COLO829 (cell line): ENCODE data around the gene CACNA2D3.

Experiments used
- DNase-seq: peaks from one replicate; pipeline ENCODE4 v3.0.0; 2012; ENCODE audit warnings: low spot score

CACNA2D3 gene

DNA sequence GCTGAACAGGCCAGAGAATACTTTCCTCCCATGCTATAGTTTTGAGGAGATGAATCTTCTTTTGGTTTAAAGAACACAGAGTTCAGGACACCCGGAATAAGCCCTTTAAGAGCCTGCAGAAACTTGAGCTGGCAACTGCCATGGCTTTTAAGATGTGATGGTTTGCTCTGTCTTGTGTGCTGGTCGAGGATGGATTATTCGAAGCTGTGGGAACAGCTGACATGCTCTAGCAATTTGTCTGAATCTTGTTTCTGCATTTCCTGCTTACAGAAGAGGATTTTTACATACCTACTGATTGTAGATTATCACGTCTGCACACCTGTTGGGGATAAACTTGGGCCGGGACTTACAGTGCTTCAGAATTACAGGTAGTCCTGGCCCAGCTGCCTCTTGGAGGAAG, 408.6 kb downstream of the CACNA2D3 start:
- DNase-seq: no peak

DNA sequence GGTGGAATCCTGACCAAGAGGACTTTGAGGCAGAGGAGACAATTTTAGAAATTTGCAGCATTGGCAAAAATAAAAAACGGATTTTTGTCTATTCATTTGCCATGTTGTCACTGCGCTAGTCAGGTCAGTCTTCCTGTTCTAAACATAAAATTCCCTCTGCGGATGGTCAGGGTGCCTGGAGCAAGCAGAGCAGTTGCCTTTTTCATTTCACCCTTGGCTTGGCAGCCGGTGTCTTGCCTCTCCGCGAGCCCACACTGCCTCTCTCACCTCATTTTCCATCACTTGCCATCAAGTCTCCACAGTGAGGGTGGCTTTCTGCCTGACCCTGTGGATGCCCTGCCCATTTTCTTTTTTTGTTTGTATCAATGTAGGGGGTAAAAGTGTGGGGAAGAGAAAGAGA, 409.4 kb downstream of the CACNA2D3 start:
- no peak for DNase-seq

DNA sequence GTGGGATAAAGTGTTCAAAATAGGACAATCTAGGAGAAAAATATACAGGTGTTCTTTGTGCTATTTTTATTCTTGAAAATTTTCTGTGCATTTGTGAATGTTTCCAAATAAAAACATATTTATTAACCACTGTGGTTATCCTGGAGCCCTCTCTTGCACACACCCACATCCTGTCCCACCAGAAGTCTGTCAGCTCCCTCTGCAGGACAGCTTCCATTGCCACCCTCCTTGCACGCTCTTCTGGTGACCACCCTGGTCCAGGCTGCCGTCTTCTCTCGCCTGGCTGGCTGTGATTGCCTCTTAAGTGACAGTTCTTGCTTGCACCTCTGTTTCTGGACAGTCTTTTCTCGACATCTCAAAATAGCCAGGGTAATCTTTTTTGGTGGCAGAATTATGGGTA, 411.5 kb downstream of the CACNA2D3 start:
- no peak for DNase-seq

DNA sequence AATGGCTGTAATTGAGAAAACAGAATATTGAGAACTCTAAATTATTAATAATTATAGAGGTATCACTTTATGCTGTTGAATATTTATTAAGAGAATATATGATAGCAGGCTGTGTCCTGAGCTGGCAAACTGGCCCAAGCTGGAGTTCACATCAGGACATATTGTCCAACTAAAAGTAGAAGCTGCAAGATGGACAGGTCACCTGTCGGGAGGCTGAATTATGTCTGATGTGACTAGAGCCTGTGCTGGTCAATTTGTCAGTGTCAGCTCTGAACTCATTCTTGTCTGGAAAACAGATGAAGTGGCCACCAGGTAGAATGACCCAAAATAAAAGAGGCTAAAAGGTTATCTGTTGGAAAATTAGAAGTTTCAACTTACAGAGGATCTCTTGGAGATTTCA, 413.3 kb downstream of the CACNA2D3 start:
- DNase-seq: no peak

DNA sequence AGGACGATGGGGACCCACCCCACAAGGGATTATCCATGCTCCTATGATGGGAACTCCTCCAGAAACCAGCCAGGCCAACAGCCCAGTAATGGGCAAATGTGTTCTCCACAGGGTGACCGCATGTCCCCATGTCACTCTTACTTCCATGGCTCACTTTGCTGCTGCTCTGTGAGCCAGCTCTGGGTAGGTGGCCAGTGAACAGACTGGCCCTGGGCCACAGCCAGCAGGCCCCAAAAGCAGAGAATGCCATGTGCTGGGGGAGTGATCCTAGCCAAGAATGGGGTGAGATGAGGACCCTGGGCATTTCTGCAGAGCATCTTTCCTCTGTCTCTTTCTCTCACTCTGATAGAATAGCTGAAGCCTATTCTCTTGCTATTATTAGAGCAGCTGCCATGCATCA, 414.1 kb downstream of the CACNA2D3 start:
- no peak for DNase-seq

DNA sequence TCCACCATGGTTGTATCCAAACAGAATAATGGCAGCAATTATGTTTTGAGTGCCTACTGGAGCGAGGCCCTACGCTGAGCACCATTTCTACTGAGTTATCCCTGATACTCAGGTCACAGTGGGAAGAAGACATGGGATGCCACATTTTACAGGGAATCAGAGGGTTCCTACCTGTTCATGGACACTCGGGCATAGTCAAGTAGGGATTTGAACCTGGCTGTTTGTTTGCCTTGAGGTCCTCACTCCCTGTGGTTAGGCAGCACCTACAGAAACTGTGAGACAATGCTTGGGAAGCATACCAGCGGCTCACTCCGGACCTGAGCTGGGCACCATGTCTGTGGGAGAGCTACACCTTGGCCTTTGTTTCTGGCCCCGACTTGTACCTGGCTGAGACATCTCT, 415.2 kb downstream of the CACNA2D3 start:
- no peak for DNase-seq

DNA sequence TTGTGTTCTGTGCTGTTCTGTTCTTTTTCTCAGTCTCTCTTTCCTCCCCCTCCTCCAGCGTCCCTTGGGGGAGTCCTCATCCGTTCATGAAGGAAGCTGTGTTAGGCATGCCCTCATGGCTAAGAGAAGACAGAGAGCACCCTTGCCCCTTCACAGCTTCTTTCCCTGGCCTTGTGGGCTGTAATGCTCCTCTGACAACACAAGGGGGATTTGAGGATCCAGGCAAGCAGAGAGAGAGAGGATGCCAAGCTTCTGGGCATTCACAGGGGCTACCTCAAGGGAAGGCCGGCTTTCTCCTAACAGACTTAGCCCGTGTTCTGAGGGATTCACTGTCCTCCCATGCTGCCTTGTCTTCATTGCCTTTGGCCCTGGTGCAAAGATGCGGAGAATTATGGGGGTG, 416.0 kb downstream of the CACNA2D3 start:
- DNase-seq: peak; percentile 35

DNA sequence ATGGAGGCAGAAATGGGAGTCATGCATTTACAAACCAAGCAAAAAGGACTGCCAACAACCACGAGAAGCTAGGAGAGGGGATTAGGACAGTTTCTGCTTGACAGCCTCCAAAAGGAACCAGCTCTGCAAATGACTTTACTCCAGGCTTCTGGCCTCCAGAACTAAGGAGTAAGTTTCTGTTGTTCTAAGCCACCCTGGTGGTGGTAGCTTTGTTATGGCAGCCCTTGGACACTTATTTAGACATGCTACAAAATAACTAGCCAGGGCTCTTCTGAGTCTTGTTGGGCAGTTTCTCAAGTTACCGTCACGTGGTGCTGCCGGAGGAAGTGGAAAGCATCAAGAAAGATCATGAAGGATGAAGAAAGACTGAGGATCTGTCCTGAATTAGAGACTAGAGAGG, 419.0 kb downstream of the CACNA2D3 start:
- DNase-seq: no peak

DNA sequence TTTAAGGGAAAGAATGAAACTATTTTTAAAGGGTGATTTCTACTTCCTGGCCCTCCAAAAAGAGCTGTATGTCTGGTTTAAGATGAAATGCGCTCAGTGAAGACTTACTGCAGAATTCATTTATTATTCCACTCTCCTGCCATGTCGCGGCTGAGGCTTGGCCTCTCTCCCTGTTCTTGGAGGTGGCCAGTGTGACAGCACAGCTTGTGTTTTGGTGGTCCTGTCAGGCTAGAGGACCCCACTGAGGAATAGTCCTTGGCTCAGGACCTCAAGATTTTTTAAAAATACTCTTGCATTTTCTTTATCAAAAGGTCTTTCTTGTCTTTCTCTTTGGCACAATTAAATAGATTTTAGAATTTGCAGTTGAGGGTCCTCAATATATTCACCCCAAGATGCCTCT, 421.1 kb downstream of the CACNA2D3 start:
- DNase-seq: no peak

DNA sequence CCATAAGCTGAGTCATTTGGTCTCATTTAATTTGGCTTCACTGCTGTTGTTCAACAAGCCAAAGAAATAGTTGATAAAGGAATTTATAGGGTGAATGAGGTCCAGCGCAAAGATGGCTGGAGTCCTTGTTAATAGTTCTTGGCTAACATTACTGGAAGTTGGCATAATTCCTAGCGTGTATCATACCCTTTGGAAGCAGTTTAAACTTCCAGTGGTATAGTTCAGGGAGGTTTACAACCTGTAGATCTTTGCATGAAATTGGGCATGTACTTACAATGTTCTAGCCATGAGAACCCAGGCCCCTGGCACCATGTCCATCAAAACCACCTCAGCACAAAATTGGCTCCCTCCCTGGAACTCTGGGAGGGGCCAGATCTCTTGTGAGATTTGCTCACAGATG, 424.7 kb downstream of the CACNA2D3 start:
- no peak for DNase-seq

DNA sequence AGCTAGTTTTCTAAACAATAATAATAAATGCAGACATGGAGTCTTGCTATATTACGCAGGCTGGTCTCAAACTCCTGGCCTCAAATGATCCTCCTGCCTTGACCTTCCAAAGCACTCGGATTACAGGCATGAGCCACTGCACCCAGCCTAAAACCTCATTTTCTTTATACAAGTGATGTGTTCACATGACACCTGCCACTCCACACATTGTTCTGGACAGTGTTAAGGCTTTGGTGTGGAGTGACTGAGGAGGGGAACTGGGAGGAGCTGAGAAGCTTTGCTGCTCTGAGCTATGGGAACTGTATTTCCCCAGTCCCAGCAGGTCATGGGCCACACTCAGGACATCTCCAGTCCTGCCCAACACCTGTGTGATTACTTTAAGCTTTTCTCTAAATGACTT, 425.5 kb downstream of the CACNA2D3 start:
- DNase-seq: no peak

DNA sequence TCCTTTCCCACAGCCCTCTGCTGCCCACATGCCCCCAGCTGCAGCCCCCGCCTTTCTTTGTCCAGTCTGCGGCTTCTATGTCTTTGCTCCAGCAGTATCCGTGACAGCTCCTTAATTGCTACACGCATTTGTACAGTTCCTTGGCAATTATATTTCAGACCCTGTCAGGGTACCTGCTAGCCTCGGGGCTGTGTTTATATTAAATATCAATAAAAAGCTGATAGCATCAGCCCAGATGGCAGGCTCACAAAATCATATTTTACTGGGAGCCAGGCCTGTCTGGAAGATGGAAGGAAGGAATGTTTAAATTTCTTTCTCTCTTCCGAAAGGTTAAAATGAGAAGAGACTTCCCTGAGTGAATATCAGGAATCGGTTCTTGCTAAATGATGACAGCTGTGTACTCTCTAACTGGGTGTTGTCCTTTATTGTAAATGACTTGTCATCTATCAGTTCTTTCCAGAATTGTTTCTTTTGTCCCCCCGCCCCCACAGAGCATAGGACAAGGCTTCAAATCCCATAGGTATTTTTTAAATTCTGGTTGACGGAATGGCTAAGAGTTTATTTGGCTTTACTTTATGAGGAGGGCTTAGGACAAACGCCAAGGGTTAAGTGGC, 427.4 kb downstream of the CACNA2D3 start:
- DNase-seq: no peak

DNA sequence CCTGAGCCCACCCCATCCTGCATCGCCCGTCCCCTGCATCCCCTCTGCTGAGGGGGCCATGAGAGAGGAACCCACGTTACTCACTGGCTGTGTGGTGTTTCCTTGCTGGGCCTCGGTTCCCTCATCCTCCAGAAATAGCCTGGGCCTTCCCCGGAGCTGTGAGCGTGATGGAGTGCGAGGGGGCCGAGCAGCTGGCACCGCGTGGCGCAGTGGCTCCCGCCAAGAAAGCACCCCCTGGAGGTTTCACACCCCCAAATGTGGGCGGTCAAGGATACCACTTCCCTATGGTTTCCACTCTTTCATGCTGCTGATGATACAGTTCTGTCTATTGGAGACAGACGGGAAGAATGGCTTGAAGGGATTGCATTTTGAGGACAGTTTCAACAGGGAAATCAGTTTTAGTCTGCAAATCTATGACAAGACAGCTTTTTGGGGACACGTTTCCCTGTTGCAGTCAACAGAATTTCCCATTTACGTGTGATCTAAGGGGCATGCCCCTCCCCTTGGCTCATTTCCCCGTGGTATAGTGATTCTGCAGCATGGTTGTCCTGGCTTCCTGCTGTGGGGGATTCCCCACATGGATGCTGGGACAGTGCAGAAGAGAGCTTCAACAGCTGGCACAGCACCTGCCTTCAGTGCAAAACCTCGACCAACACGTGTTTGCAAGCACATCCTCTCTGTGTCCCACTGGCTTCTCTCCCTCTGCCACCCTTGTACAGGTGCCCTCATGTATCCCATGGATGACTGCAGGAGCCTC, 428.0 kb downstream of the CACNA2D3 start:
- no peak for DNase-seq

DNA sequence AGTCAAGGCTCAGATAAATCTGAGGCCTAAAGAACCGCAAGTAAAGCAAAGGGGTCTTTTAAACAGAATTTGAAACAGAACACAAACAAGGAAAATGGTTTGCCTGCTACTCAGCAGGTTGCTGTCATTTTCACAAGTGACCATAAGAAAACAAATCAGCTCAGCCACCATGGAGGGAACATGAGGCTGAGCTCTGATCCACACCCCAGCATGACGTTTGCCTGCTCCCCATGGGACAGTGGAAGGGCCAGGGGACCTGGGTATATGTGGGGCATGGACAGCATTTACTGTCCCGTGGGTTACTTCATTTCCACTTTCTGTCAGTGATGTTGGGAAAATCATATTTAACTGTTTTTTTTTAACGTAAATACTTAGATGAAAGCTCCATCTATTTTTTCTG, 434.3 kb downstream of the CACNA2D3 start:
- no peak for DNase-seq

DNA sequence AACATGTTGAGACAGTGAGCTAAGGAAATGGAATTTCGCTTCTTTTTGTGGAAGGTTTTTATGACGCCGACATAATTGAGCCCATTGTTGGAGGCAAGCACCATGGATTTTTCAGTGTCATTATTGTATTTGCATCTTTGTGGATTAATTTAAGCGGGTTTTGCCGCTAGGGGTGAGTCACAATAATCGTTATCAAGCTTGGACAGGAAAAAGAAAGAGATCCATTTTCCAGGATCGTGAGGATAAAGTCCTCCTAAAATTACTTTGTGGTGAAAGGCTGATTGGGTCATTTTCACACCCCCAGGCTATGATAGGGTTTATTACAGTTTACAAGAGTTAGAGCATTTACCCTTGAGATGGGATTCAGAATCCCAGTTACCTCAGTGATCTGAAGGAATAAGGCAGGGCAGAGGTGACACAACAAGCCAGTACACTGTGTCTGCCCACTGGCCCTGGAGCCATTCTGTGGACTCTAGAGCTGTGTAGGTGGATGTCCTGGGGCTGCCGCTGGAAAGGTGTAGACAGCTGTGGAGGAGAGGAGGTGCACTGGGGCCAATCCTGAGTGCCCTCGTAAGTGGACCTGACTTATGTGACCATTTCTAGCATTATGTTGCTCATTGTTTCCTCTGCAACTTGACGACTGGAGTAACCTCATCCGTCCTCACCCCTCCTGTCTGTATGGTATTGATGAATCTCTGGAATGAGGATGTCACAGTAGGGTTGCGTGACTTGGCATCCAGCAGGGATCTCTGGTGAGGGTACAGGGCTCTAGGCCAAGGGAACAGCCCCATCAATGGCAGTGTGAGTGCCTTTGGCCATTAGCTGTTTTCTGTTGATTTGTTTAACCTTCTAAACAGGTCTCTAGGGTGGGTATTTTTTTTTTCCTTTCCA, 435.4 kb downstream of the CACNA2D3 start:
- DNase-seq: peak; percentile 72

DNA sequence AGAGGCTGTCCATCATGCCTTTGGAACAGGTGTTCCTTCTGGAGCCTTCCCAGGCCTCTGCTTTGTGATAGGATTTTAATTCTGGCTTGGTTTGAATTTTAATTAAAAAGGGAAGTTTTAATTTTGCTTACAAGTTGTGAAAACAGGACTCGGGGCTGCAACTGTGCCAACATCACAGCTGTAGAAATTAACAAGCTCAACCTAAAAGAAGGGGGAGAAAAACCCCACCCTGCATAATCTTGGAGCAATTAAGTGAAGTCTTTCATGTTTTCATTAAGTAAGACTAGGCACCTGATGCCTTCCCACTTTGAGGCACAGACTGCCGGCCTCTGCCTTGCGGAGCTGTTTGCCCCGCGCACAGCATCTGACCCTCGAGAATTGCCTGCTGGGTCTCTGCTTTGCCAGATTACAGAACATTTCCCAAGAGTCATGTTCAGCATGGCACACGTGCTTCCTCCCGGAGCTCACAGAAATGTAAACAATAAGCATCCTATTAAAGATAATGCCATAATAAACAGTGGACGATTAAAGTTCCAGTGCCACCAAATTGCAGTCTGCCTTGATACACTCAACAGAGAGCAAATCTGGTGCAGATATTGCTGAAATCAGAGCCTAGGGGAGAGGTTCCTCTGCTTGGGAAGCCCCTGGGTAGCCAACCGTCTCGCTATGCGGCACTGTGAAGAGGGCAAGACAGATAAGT, 441.3 kb downstream of the CACNA2D3 start:
- DNase-seq: no peak

DNA sequence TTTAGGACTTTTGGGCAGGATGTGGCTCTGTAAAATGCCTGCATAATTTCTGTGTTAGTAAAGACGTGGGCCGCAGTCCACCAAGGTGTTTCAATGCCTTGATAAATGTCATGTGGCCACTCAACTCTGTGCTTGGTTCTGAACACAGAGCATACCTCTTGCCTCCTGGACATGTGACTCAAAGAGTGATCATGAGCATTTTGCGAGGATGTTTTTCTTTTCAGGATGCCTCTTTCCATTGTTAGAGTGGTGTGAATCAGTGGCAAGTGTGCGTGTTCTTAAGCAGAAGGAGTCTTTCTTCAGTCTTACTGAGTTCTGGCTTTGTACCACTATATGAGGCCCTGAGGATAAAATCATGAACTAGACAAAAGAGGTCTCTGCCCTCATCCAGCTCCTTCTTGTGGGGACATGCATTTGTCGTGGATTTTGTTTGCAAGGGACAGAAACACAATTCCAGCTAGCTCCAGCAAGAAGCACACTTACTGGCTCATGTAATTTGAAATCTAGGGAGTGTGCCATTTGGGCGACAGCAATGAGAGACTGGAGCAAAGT, 442.1 kb downstream of the CACNA2D3 start:
- no peak for DNase-seq

DNA sequence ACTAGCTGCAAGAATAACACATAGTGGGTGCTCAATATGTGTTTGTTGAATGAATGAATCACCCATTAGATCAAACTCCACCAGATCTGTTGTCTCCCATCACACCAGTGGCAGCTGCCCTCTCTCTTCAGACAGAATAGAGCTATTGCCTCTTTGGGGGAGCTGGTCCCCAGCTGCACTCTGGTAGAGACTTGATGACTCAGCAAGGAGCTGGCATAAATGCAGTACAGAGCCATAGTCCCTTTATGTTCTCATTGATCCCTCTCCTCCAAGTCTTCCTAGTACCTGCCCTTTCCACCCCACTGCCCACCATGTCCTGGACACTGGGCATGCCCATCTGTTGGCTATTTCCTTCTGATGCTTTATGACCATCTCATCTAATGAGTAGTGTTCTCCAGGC, 443.6 kb downstream of the CACNA2D3 start:
- no peak for DNase-seq

DNA sequence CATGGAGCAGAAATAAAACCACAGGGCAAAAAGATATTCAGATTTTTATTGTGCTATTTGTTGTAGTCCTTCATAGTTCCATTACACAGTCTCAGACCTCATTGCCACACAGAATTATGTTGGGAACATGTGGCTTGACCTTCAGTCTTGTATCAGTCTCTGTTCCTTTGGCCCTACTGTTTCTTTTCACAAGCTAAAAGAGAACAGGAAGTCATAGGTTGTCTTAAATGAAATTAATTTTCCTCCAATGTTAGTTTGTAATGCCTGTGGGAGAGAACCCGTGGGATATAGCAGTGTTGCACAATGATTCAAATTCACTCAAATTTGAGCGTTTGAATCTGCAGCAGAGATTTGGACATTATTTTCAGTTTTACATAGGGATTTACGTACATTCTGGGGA, 445.6 kb downstream of the CACNA2D3 start:
- DNase-seq: no peak

DNA sequence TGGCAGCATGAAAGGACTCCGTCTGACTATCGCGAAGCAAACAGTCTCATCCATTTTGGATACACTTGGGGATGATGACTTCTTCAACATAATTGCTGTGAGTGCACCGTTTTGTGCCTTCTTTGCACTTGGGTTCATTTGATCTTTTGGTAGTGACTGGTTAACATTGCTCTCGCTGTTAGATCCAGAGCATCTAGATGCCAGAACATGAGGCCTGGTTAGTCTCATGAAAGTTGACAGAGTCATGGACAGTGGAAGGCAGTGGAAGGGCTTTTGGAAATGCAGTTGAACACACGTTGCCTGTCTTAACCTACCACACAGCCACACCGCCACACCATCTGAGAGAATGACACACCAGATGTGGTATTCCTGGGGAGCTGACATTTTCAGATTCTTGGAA, 447.7 kb downstream of the CACNA2D3 start:
- no peak for DNase-seq

DNA sequence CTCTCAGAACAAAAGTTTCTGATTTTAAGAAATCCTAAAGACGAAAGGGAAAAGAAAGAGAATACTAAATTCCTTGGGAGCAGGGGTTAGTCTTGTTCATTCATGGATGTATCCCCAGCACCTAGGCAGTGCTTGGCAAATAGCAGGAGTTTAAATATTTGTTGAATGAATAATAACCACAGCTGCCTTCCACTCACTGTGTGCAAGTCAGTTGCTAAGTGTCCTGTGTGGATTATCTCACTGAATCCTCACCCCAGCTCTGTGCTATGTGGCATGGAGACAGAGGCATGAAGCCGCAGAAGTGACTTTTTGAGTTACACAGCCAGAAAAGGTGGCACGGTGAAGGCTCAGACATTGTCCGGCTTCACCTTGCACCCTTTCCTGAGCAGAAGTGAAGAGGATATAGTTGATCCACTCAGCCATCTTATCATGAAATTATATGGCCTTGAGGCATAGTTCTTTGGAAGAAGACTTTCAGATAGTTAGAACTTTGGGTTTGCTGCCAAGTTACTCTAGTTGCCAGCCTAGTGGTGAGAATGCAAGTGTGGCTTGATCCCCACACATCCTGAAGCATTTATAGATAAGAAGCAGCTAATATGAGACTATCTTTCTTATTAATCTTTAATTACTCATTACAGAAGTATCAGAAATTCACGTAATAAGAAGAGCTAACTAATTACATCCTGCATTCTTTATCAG, 450.0 kb downstream of the CACNA2D3 start:
- DNase-seq: no peak

DNA sequence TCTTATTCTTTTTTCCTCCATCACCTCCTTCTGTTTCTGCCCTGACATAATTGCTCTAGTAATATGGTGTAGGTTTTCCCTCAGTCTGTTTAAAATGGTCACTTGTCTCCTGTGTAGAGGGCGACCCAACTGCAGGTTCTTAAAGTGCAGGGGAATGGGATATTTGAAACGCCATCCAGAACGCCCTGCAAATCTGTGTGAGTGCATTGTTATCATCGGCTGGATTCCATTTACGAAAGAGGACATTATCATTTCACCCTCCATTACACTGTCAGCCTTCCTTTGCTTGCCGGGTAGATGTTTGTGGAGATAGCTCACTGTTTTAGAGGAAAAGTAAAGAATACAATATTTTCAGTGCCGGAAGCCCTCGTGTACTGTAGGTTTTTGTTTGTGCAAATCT, 451.5 kb downstream of the CACNA2D3 start:
- DNase-seq: no peak
